Measurements from ENCODE around the gene SPOCK2.

Gene SPOCK2

GRCh38 chr10:72074574-72075375 lies 13.6 kb downstream of the SPOCK2 start:
- TF ChIP-seq CTCF (conservative IDR thresholded peaks at IDR 0.05; ENCODE audit: low read depth), result no peak
- no peak overlapping the region for H3K27ac ChIP-seq
- ChIA-PET CTCF (no interaction called here), POLR2A (ENCODE audit: low non-redundant PET) (no interaction called here)
- DNase-seq (ENCODE audit: low spot score), result no peak

- H3K27ac ChIP-seq, result no peak overlapping the region
- POLR2A ChIA-PET (ENCODE audit: low non-redundant PET), result no interaction called here
- CTCF ChIA-PET, result interaction anchor here (1.4 kb wide), 1 partner anchor 177 kb away, joined by 6 read pairs; no protein-coding TSS in a partner anchor
- DNase-seq (ENCODE audit: low spot score), result no peak
- TF ChIP-seq CTCF (conservative IDR thresholded peaks at IDR 0.05; ENCODE audit: low read depth), result no peak
Observed at GRCh38 chr10:72073708-72074573, 14.4 kb downstream of the SPOCK2 start.

GRCh38 chr10:72072639-72073038 lies 15.7 kb downstream of the SPOCK2 start:
- POLR2A ChIA-PET (ENCODE audit: low non-redundant PET), result no interaction called here
- DNase-seq (ENCODE audit: low spot score), result no peak
- TF ChIP-seq CTCF (conservative IDR thresholded peaks at IDR 0.05; ENCODE audit: low read depth), result no peak
- CTCF ChIA-PET, result interaction anchor here (0.9 to 1.4 kb wide), 3 partner anchors 24 to 176 kb away, joined by 3 to 6 read pairs (median 4); no protein-coding TSS in a partner anchor
- no peak overlapping the region for H3K27ac ChIP-seq

GRCh38 chr10:72072046-72072445 lies 16.3 kb downstream of the SPOCK2 start:
- no peak for TF ChIP-seq CTCF (conservative IDR thresholded peaks at IDR 0.05; ENCODE audit: low read depth)
- ChIA-PET CTCF (interaction anchor here (1.2 kb wide), 1 partner anchor 23 kb away, joined by 4 read pairs; no protein-coding TSS in a partner anchor), POLR2A (ENCODE audit: low non-redundant PET) (no interaction called here)

GRCh38 chr10:72069751-72070526 lies 18.4 kb downstream of the SPOCK2 start:
- ChIA-PET CTCF (interaction anchor here (0.6 to 1.0 kb wide), 5 partner anchors 13 to 153 kb away, joined by 3 to 7 read pairs (median 5); no protein-coding TSS in a partner anchor), POLR2A (ENCODE audit: low non-redundant PET) (interaction anchor here (0.6 kb wide), 1 partner anchor 74 kb away, joined by 6 read pairs; no protein-coding TSS in a partner anchor)
- no peak for DNase-seq (ENCODE audit: low spot score)
- H3K27ac ChIP-seq, result no peak overlapping the region
- no peak for TF ChIP-seq CTCF (conservative IDR thresholded peaks at IDR 0.05; ENCODE audit: low read depth)

More at GRCh38 chr10:72072046-72072445, 16.3 kb downstream of the SPOCK2 start:
- no peak overlapping the region for H3K27ac ChIP-seq
- DNase-seq (ENCODE audit: low spot score), result no peak

Measured in RWPE1 (cell line).